Gastrocnemius medialis (tissue), 4 donors: ENCODE data around the gene ZNF681. TPM values are rescaled to one million over a fixed set of nuclear protein-coding genes. Genes with fewer than 3 reads are reported as not detected.
A peak's percentile ranks its signal among the peaks of the same experiment; 100 is the strongest.

Experiments
- ATAC-seq, 2 donors: fragments of 150-250 bp; one replicate each; pipeline ENCODE4 v1.9.1; 2016
- DNase-seq, 2 donors: peaks; one replicate each; pipeline ENCODE4 v3.0.0-alpha.2; 2019
- H3K27ac ChIP-seq, 4 donors: fragments of 200-600 bp; sonication (generic); 1 replicate in 1 of 4; 2 replicates in 3 of 4; pipeline ENCODE4 v1.5.1; 2016 to 2018; ENCODE audit warnings: mild to moderate bottlenecking in 2 of 4, moderate library complexity in 1 of 4
- H3K27me3 ChIP-seq, 3 donors: fragments of 200-600 bp; sonication (generic) in 2 of 3; 1 replicate in 1 of 3; 2 replicates in 2 of 3; pipeline versions ENCODE4 v1.5.1 to v1.6.0; 2016 to 2019; ENCODE audit warnings: mild to moderate bottlenecking in 1 of 3, moderate library complexity in 1 of 3
- H3K36me3 ChIP-seq, 2 donors: fragments of 200-600 bp; sonication (generic) in 1 of 2; one replicate each; pipeline ENCODE4 v1.5.1; 2017 to 2018
- H3K4me1 ChIP-seq, 2 donors: fragments of 200-600 bp; sonication (generic) in 1 of 2; one replicate each; pipeline ENCODE4 v1.5.1; 2016 to 2017; ENCODE audit warnings: mild to moderate bottlenecking in 2 of 2
- H3K4me3 ChIP-seq, 4 donors: fragments of 200-600 bp; sonication (generic) in 3 of 4; 1 replicate in 1 of 4; 2 replicates in 3 of 4; pipeline ENCODE4 v1.5.1; 2016 to 2019; ENCODE audit warnings: mild to moderate bottlenecking in 2 of 4
- H3K9me3 ChIP-seq, 3 donors: fragments of 200-600 bp; sonication (generic) in 2 of 3; 1 replicate in 1 of 3; 2 replicates in 2 of 3; pipeline ENCODE4 v1.5.1; 2016 to 2019
- CTCF ChIP-seq, 5 experiments: fragments of 450-650 bp in 3 of 5; fragments of 200-600 bp in 2 of 5; sonication (generic) in 2 of 5; IDR thresholded peaks in 4 of 5; conservative IDR thresholded peaks in 1 of 5; 1 replicate in 4 of 5; 2 replicates in 1 of 5; pipeline ENCODE4 v1.5.1; 2016 to 2019; ENCODE audit warnings: antibody characterized with exemption in 5 of 5, mild to moderate bottlenecking in 3 of 5, moderate library complexity in 3 of 5
- POLR2A ChIP-seq, 2 donors: fragments of 450-650 bp; IDR thresholded peaks; one replicate each; pipeline ENCODE4 v1.6.1; 2017; ENCODE audit warnings: antibody characterized with exemption in 2 of 2, mild to moderate bottlenecking in 2 of 2, moderate library complexity in 2 of 2
- in situ Hi-C, 4 donors: fragments of 200-750 bp; cut with MboI; loops; one replicate each; pipeline versions ENCODE4 v1.15.0 to v1.8.0; 2017; ENCODE audit warnings: low sequenced_read_pairs in 4 of 4
- intact Hi-C: fragments of 100-400 bp; cut with DNase I; formaldehyde crosslinking; loops from one replicate; pipeline ENCODE4 v1.15.1; 2023; ENCODE audit warnings: low total_unique reads
- total RNA-seq, 4 donors: library from RNA; depleted of rRNA; stranded (reverse); fragments of >200 nt; gene quantifications; one replicate each; pipeline versions ENCODE4 v1.1.0 to v1.2.3, GENCODE V29; 2016

ZNF681 gene
- total RNA-seq, 4 donors from 2014 or later: 0.07 to 0.25 (median 0.19) TPM

- Histone ChIP-seq H3K4me3 (no peak overlapping the region), H3K36me3 (no peaks in the 10 kb centered on the region), H3K27me3 (no peaks in the 10 kb centered on the region), H3K9me3 (no peaks in the 10 kb centered on the region), H3K27ac (no peak overlapping the region), H3K4me1 (no peaks in the 10 kb centered on the region)
- TF ChIP-seq CTCF (IDR thresholded peaks at IDR 0.05 in 4 of 5, conservative IDR thresholded peaks at IDR 0.05 in 1 of 5) (no peak), POLR2A (IDR thresholded peaks at IDR 0.05) (no peak)
- intact Hi-C loops: no loop called here
- DNase-seq (no peak), ATAC-seq (no peak)
- in situ Hi-C loops: no loop called here
Observed at GRCh38 chr19:23777216-23777615, 18.5 kb upstream of the ZNF681 start.

DNA sequence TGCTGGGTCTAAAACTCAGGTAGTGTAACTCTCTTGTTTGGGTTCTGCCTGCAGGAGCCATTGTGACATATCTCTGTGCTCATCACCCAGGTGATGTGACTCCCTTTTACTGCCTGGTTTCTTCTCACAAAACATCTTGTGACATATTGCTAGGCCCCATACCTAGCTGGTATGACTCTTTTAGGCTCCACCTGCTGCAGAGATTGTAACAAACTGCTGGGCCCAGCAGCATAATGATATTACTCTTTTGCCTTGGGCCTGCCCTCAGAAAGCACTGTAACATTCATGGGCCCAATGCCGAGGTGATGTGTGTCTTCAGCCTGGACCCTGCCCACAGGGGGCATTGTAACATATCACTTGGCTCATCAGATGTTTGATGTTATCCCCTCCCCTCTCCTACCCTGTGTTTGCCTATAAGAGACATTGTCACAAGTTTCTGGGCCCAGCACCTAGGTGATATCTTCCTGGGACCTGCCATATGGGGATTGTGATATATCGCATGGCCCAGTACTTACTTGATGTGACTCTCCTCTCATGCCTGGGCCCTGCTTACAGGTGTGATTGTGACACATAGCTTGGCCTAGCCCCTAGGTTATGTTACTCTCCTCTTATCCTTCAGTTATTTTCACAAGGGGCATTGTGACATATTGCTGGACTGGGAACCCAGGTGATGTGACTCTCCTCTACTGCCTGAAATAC, 18.0 kb upstream of the ZNF681 start:
- Histone ChIP-seq H3K4me3 (no peak overlapping the region), H3K9me3 (no peaks in the 10 kb centered on the region), H3K27me3 (no peaks in the 10 kb centered on the region), H3K36me3 (no peaks in the 10 kb centered on the region), H3K27ac (no peak overlapping the region), H3K4me1 (no peaks in the 10 kb centered on the region)
- TF ChIP-seq POLR2A (IDR thresholded peaks at IDR 0.05) (no peak), CTCF (IDR thresholded peaks at IDR 0.05 in 4 of 5, conservative IDR thresholded peaks at IDR 0.05 in 1 of 5) (no peak)
- intact Hi-C loops: no loop called here
- in situ Hi-C loops: no loop called here
- ATAC-seq: no peak
- no peak for DNase-seq

- in situ Hi-C loops: no loop called here
- Histone ChIP-seq H3K36me3 (no peaks in the 10 kb centered on the region), H3K4me3 (no peak overlapping the region), H3K27me3 (no peaks in the 10 kb centered on the region), H3K4me1 (no peaks in the 10 kb centered on the region), H3K27ac (no peak overlapping the region), H3K9me3 (no peaks in the 10 kb centered on the region)
- ATAC-seq (peak in 1 of 2 donors; percentile 36), DNase-seq (no peak)
- intact Hi-C loops: no loop called here
- TF ChIP-seq CTCF (IDR thresholded peaks at IDR 0.05 in 4 of 5, conservative IDR thresholded peaks at IDR 0.05 in 1 of 5) (no peak), POLR2A (IDR thresholded peaks at IDR 0.05) (no peak)
Observed at GRCh38 chr19:23774524-23774971, 15.9 kb upstream of the ZNF681 start.

DNA sequence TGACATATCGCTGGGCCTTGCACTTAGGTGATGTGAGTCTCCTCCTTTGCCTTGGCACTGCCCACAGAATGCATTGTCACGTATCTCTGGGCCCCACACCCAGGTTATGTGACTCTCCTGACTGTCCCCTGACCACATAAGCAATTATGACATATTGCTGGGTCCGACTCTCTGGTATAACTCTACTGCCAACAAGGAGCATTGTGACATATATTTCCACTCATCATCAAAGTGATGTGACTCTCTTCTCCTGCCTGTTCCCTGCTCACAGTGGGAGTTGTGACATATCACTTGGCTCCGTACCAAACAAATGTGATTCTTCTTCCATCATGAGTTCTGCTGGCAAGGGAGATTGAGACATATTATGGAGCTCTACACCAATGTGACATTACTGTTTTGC, 15.4 kb upstream of the ZNF681 start:
- in situ Hi-C loops: no loop called here
- ATAC-seq: no peak

More for the DNA sequence above, 15.4 kb upstream of the ZNF681 start:
- Histone ChIP-seq H3K4me1 (no peaks in the 10 kb centered on the region), H3K9me3 (no peaks in the 10 kb centered on the region), H3K4me3 (no peak overlapping the region), H3K27me3 (no peaks in the 10 kb centered on the region), H3K27ac (no peak overlapping the region), H3K36me3 (no peaks in the 10 kb centered on the region)
- intact Hi-C loops: no loop called here
- TF ChIP-seq POLR2A (IDR thresholded peaks at IDR 0.05) (no peak), CTCF (IDR thresholded peaks at IDR 0.05 in 4 of 5, conservative IDR thresholded peaks at IDR 0.05 in 1 of 5) (no peak)
- no peak for DNase-seq
